SK-N-SH treated with all-trans-retinoic acid at 6 μM for 48 hours (cell line): ENCODE results near the gene ABHD2.

Experiments
- ATAC-seq: fragments of 200-7000 bp; cut with Tn5 transposase; 3 replicates; pipeline ENCODE4 v1.9.1; 2020; ENCODE audit warnings: mild to moderate bottlenecking, moderate library complexity
- ARNTL ChIP-seq: fragments of 450-650 bp; formaldehyde crosslinking; IDR thresholded peaks from 2 replicates; pipeline ENCODE4 v1.5.0; 2020; ENCODE audit warnings: low read depth, mild to moderate bottlenecking, moderate library complexity, borderline replicate concordance
- BACH2 ChIP-seq: fragments of 250-450 bp; sonication (Bioruptor Pico); IDR thresholded peaks from 2 replicates; pipeline ENCODE4 v1.9.0; 2021; ENCODE audit warnings: mild to moderate bottlenecking, borderline replicate concordance
- CREB5 ChIP-seq: fragments of 250-450 bp; sonication (Bioruptor Pico); IDR thresholded peaks from 2 replicates; pipeline ENCODE4 v1.5.1; 2020; ENCODE audit warnings: low read depth, mild to moderate bottlenecking, moderate library complexity
- CSDC2 ChIP-seq: fragments of 250-450 bp; sonication (Bioruptor Pico); IDR thresholded peaks from 2 replicates; pipeline ENCODE4 v1.5.0; 2020; ENCODE audit warnings: mild to moderate bottlenecking, moderate library complexity
- CSRNP3 ChIP-seq: fragments of 250-450 bp; sonication (Bioruptor Pico); IDR thresholded peaks from 2 replicates; pipeline ENCODE4 v1.5.1; 2021; ENCODE audit warnings: mild to moderate bottlenecking, moderate library complexity
- ESRRG ChIP-seq: fragments of 250-450 bp; sonication (Bioruptor Pico); IDR thresholded peaks from 2 replicates; pipeline ENCODE4 v1.6.1; 2021; ENCODE audit warnings: mild to moderate bottlenecking
- GLIS3 ChIP-seq: fragments of 250-450 bp; sonication (Bioruptor Pico); IDR thresholded peaks from 2 replicates; pipeline ENCODE4 v1.5.0; 2020; ENCODE audit warnings: mild to moderate bottlenecking, moderate library complexity
- ISL1 ChIP-seq: fragments of 250-450 bp; sonication (Bioruptor Pico); IDR thresholded peaks from 2 replicates; pipeline ENCODE4 v2.1.2; 2022; ENCODE audit warnings: mild to moderate bottlenecking, moderate library complexity
- OSR1 ChIP-seq: fragments of 250-450 bp; sonication (Bioruptor Pico); IDR thresholded peaks from 2 replicates; pipeline ENCODE4 v1.8.0; 2022; ENCODE audit warnings: moderate library complexity, mild to moderate bottlenecking, inconsistent platforms
- PATZ1 ChIP-seq: fragments of 250-450 bp; sonication (Bioruptor Pico); IDR thresholded peaks from 2 replicates; pipeline ENCODE4 v1.8.0; 2020; ENCODE audit warnings: mild to moderate bottlenecking, moderate library complexity, borderline replicate concordance
- PPARA ChIP-seq: fragments of 250-450 bp; sonication (Bioruptor Pico); IDR thresholded peaks from 2 replicates; pipeline ENCODE4 v1.5.0; 2020; ENCODE audit warnings: mild to moderate bottlenecking, borderline replicate concordance
- RARB ChIP-seq: fragments of 250-450 bp; sonication (Bioruptor Pico); IDR thresholded peaks from 2 replicates; pipeline ENCODE4 v1.8.0; 2021; ENCODE audit warnings: mild to moderate bottlenecking, moderate library complexity
- TCF4 ChIP-seq: fragments of 250-450 bp; sonication (Bioruptor Pico); IDR thresholded peaks from 2 replicates; pipeline ENCODE4 v1.8.0; 2021; ENCODE audit warnings: mild to moderate bottlenecking, moderate library complexity, borderline replicate concordance
- TOX ChIP-seq: fragments of 250-450 bp; sonication (Bioruptor Pico); IDR thresholded peaks from 2 replicates; pipeline ENCODE4 v1.8.0; 2021; ENCODE audit warnings: mild to moderate bottlenecking, moderate library complexity, borderline replicate concordance
- TSHZ2 ChIP-seq: fragments of 250-450 bp; sonication (Bioruptor Pico); IDR thresholded peaks from 2 replicates; pipeline ENCODE4 v1.5.0; 2020; ENCODE audit warnings: mild to moderate bottlenecking, moderate library complexity
- ZC3H10 ChIP-seq: fragments of 250-450 bp; sonication (Bioruptor Pico); IDR thresholded peaks from 2 replicates; pipeline ENCODE4 v1.5.1; 2021; ENCODE audit warnings: mild to moderate bottlenecking, moderate library complexity
- ZFP3 ChIP-seq: fragments of 250-450 bp; sonication (Bioruptor Pico); IDR thresholded peaks from 2 replicates; pipeline ENCODE4 v1.5.0; 2020; ENCODE audit warnings: mild to moderate bottlenecking, moderate library complexity
- ZFP30 ChIP-seq: fragments of 450-650 bp; formaldehyde crosslinking; IDR thresholded peaks from 2 replicates; pipeline ENCODE4 v1.5.0; 2022; ENCODE audit warnings: mild to moderate bottlenecking, moderate library complexity
- ZNF565 ChIP-seq: fragments of 450-650 bp; formaldehyde crosslinking; conservative IDR thresholded peaks from 2 replicates; pipeline ENCODE4 v1.5.0; 2020; ENCODE audit warnings: low read depth, mild to moderate bottlenecking, moderate library complexity
- ZNF70 ChIP-seq: fragments of 450-650 bp; formaldehyde crosslinking; IDR thresholded peaks from 2 replicates; pipeline ENCODE4 v1.5.0; 2020; ENCODE audit warnings: mild to moderate bottlenecking, moderate library complexity
- ZNF8 ChIP-seq: fragments of 450-650 bp; formaldehyde crosslinking; IDR thresholded peaks from 2 replicates; pipeline ENCODE4 v1.5.0; 2020; ENCODE audit warnings: mild to moderate bottlenecking, moderate library complexity

ABHD2 gene

GRCh38 chr15:89174476-89174875 lies 86.2 kb downstream of the ABHD2 start:
- TF ChIP-seq CSDC2 (CRISPR knock-in tag) (no peak), TSHZ2 (CRISPR knock-in tag) (no peak), ZC3H10 (CRISPR knock-in tag) (no peak), ZNF565 (CRISPR knock-in tag) (no peak), ZNF70 (CRISPR knock-in tag) (no peak), CSRNP3 (no peak), ZFP3 (CRISPR knock-in tag) (no peak), CREB5 (CRISPR knock-in tag) (no peak), GLIS3 (no peak), ZNF8 (no peak), OSR1 (no peak), PATZ1 (no peak), ISL1 (no peak), RARB (CRISPR knock-in tag) (no peak), BACH2 (CRISPR knock-in tag) (no peak), ESRRG (CRISPR knock-in tag) (no peak)
- ATAC-seq = no peak

GRCh38 chr15:89175617-89176191 lies 87.4 kb downstream of the ABHD2 start:
- no peak for ATAC-seq
- TF ChIP-seq RARB (CRISPR knock-in tag) (no peak), ZC3H10 (CRISPR knock-in tag) (no peak), ZFP30 (no peak), CSRNP3 (no peak), ZNF565 (CRISPR knock-in tag) (no peak), TCF4 (no peak), GLIS3 (no peak), PPARA (CRISPR knock-in tag) (no peak)
- TF ChIP-seq, all 23 proteins: peak for 0

- TF ChIP-seq ARNTL (CRISPR knock-in tag) = no peak
- TF ChIP-seq GLIS3 = no peak
- no peak for TF ChIP-seq OSR1
- no peak for TF ChIP-seq ZNF8
- no peak for TF ChIP-seq BACH2 (CRISPR knock-in tag)
- TF ChIP-seq PPARA (CRISPR knock-in tag) = no peak
- TF ChIP-seq TOX (CRISPR knock-in tag) = no peak
- TF ChIP-seq ZNF565 (CRISPR knock-in tag) = no peak
- TF ChIP-seq ESRRG (CRISPR knock-in tag) = no peak
- TF ChIP-seq CSRNP3 = no peak
- TF ChIP-seq ISL1 = no peak
- TF ChIP-seq TSHZ2 (CRISPR knock-in tag) = no peak
- TF ChIP-seq CREB5 (CRISPR knock-in tag) = no peak
- ATAC-seq = no peak
These were observed 88.9 kb downstream of the ABHD2 start for GRCh38 chr15:89177116-89177515.
